B cell (primary cell): ENCODE results near the gene TRAF4.

Source experiments
- CTCF ChIP-seq: fragments of 200-600 bp; IDR thresholded peaks from one replicate; pipeline ENCODE4 v1.8.0; 2022; ENCODE audit warnings: antibody characterized with exemption, mild to moderate bottlenecking
- EZH2 ChIP-seq: IDR thresholded peaks from 2 replicates; pipeline ENCODE4 v1.6.1; 2012; ENCODE audit warnings: borderline replicate concordance, low read depth, mild to moderate bottlenecking, moderate library complexity, low read length; ENCODE audit not compliant: insufficient read depth, poor library complexity, severe bottlenecking

GRCh38 chr17:28744104-28744971 lies 527 bp downstream of the TRAF4 start:
- TF ChIP-seq CTCF (no peak), EZH2 (no peak)
